HepG2 (cell line): Measurements from ENCODE around the gene FRMD5. TPM values are rescaled to one million over a fixed set of nuclear protein-coding genes. Genes with fewer than 3 reads are reported as not detected.
"Not testable (repeated sequence)": the region's sequence is repeated elsewhere in the genome, so short reads cannot be mapped to it uniquely, and the experiment has no call there.

ENCODE experiments used
- ATAC-seq: fragments of 200-7000 bp; cut with Tn5 transposase; 3 replicates; pipeline ENCODE4 v1.9.1; 2020; ENCODE audit warnings: mild to moderate bottlenecking, moderate library complexity
- BruUV-seq: library from RNA; stranded (reverse); fragments of 400-500 nt; replicated peaks from 2 replicates; lab custom pipeline; 2021; lab: Mats Ljungman, UMichigan
- CTCF ChIA-PET: fragments of 300-600 bp; formaldehyde crosslinking; extraction: SDS; loops from one replicate; lab custom pipeline; 2021; ENCODE audit warnings: low total read pairs, inconsistent platforms, low intra/inter-chr PET ratio; lab: Yijun Ruan, JAX
- POLR2A ChIA-PET: fragments of 350-600 bp; sonication (Branson Sonifier 250); formaldehyde crosslinking; loops from one replicate; lab custom pipeline; 2020; ENCODE audit warnings: antibody characterized with exemption, inconsistent platforms; lab: Yijun Ruan, JAX
- DNase-seq: peaks from one replicate; pipeline ENCODE4 v3.0.0-alpha.2; 2015; ENCODE audit warnings: low spot score
- FAIRE-seq: peaks from 3 replicates; lab custom pipeline; 2011; peaks lifted over from hg19 to GRCh38; lab: Jason Lieb, UNC
- H2AFZ ChIP-seq: one replicate; pipeline ENCODE4 v1.6.1; 2011; ENCODE audit warnings: low read length, inconsistent platforms
- H3K27ac ChIP-seq: fragments of 300-600 bp; 3 replicates; pipeline ENCODE4 v1.8.0; 2011; ENCODE audit warnings: mixed run types, mild to moderate bottlenecking, mixed read lengths, low read length, inconsistent platforms; ENCODE audit not compliant: insufficient read depth; ENCODE audit errors: extremely low read length
- H3K27me3 ChIP-seq, 2 experiments: fragments of 200-600 bp in 1 of 2; 2 replicates in 1 of 2; 3 replicates in 1 of 2; pipeline versions ENCODE4 v1.6.0 to v1.8.0; 2011; ENCODE audit warnings: low read length in 2 of 2, mild to moderate bottlenecking in 2 of 2, moderate library complexity in 2 of 2, inconsistent platforms in 1 of 2; ENCODE audit not compliant: insufficient read depth in 2 of 2, control insufficient read depth in 1 of 2
- H3K36me3 ChIP-seq, 2 experiments: fragments of 200-600 bp in 1 of 2; replicated peaks in 1 of 2; 2 replicates in 1 of 2; 3 replicates in 1 of 2; pipeline versions ENCODE4 v1.5.1 to v1.8.0; 2011; ENCODE audit warnings: low read length in 2 of 2, inconsistent platforms in 1 of 2; ENCODE audit not compliant: insufficient read depth in 2 of 2, control insufficient read depth in 1 of 2
- H3K4me1 ChIP-seq: 2 replicates; pipeline ENCODE4 v1.5.1; 2012; ENCODE audit warnings: low read length, inconsistent platforms; ENCODE audit not compliant: insufficient read depth
- H3K4me2 ChIP-seq: 2 replicates; pipeline ENCODE4 v1.6.0; 2011; ENCODE audit warnings: low read depth, low read length, inconsistent platforms
- H3K4me3 ChIP-seq, 3 experiments: fragments of 200-600 bp in 1 of 3; sonication (generic), shearing (Covaris generic) in 1 of 3; replicated peaks in 1 of 3; 2 replicates each; pipeline ENCODE4 v1.5.1; 2011 to 2016; ENCODE audit warnings: low read length in 3 of 3, inconsistent platforms in 2 of 3, low read depth in 2 of 3, mild to moderate bottlenecking in 2 of 3, control low read depth in 1 of 3, mixed read lengths in 1 of 3; ENCODE audit not compliant: insufficient read depth in 1 of 3
- H3K79me2 ChIP-seq: one replicate; pipeline ENCODE4 v1.6.1; 2011; ENCODE audit warnings: low read length, inconsistent platforms; ENCODE audit not compliant: insufficient read depth
- H3K9ac ChIP-seq: 2 replicates; pipeline ENCODE4 v1.6.0; 2011; ENCODE audit warnings: mild to moderate bottlenecking, low read depth, low read length, inconsistent platforms; ENCODE audit not compliant: insufficient read depth
- H3K9me3 ChIP-seq: 2 replicates; pipeline ENCODE4 v1.5.1; 2012; ENCODE audit warnings: mild to moderate bottlenecking, low read length
- H4K20me1 ChIP-seq: 2 replicates; pipeline ENCODE4 v1.6.0; 2011; ENCODE audit warnings: inconsistent platforms, mild to moderate bottlenecking, low read length, moderate library complexity; ENCODE audit not compliant: insufficient read depth
- ARNT ChIP-seq: fragments of 450-650 bp; IDR thresholded peaks from 2 replicates; pipeline ENCODE4 v1.6.1; 2017
- CENPBD1 ChIP-seq: sonication (generic); formaldehyde crosslinking; IDR thresholded peaks from 2 replicates; pipeline ENCODE4 v1.8.0; 2022; ENCODE audit warnings: missing genetic modification reagents, low read depth, mild to moderate bottlenecking, borderline replicate concordance
- PAX8 ChIP-seq: sonication (generic); formaldehyde crosslinking; IDR thresholded peaks from 2 replicates; pipeline ENCODE4 v1.8.0; 2022; ENCODE audit warnings: mild to moderate bottlenecking, missing genetic modification reagents, borderline replicate concordance
- TARDBP ChIP-seq: sonication (generic); formaldehyde crosslinking; IDR thresholded peaks from 2 replicates; pipeline ENCODE4 v1.8.0; 2022; ENCODE audit warnings: mild to moderate bottlenecking, missing genetic modification reagents
- ZFP36L2 ChIP-seq: sonication (generic); formaldehyde crosslinking; IDR thresholded peaks from 2 replicates; pipeline ENCODE4 v1.4.0; 2020; ENCODE audit warnings: missing genetic modification reagents
- ZNF3 ChIP-seq: IDR thresholded peaks from 2 replicates; pipeline ENCODE4 v1.7.0; 2017; ENCODE audit warnings: inconsistent platforms
- ZNF674 ChIP-seq: sonication (generic); formaldehyde crosslinking; IDR thresholded peaks from 2 replicates; pipeline ENCODE4 v1.5.0; 2020; ENCODE audit warnings: low read depth, mild to moderate bottlenecking, missing genetic modification reagents
- ZNF749 ChIP-seq: sonication (generic); formaldehyde crosslinking; IDR thresholded peaks from 2 replicates; pipeline ENCODE4 v1.8.0; 2022; ENCODE audit warnings: mild to moderate bottlenecking, missing genetic modification reagents, moderate library complexity, borderline replicate concordance
- ZNF878 ChIP-seq: sonication (generic); formaldehyde crosslinking; IDR thresholded peaks from 2 replicates; pipeline ENCODE4 v1.8.1; 2023; ENCODE audit warnings: mild to moderate bottlenecking, missing genetic modification reagents, moderate library complexity
- WGBS: methylation state at CpG from one replicate; pipeline ENCODE4 v1.1.6; 2017; ENCODE audit warnings: low lambda C conversion rate; 5-methylcytosine and 5-hydroxymethylcytosine counted together
- in situ Hi-C: cut with HindIII; loops from 2 replicates; pipeline ENCODE4 v1.10.0; 2017; ENCODE audit warnings: low pct_unique_long_range_greater_than_20kb; ENCODE audit not compliant: extremely low pct_ligation_motif_present
- intact Hi-C: fragments of 100-400 bp; cut with micrococcal nuclease; formaldehyde crosslinking; loops from one replicate; pipeline ENCODE4 v1.10.0; 2022; ENCODE audit not compliant: unreplicated experiment
- polyA plus RNA-seq, 8 experiments: library from polyadenylated mRNA; depleted of rRNA in 3 of 8; stranded (reverse) in 7 of 8; unstranded in 1 of 8; fragments of >200 nt; fragmentation: Illumina TruSeq in 4 of 8; extraction: Trizol in 4 of 8; gene quantifications; 2 replicates each; pipeline versions ENCODE4 v1.2.1 to v1.2.3, GENCODE V29; 2011 to 2016; ENCODE audit warnings: low read depth in 4 of 8, missing spikeins in 1 of 8, mixed read lengths in 1 of 8; ENCODE audit not compliant: insufficient read depth in 1 of 8
- total RNA-seq, 5 experiments: library from RNA; depleted of rRNA; stranded (reverse); fragments of >200 nt; fragmentation: Illumina TruSeq; extraction: Trizol; gene quantifications; 2 replicates each; pipeline ENCODE4 v1.2.3, GENCODE V29; 2016; ENCODE audit warnings: low read depth in 1 of 5
- TF ChIP-seq, protein P1 (sequence below): IDR thresholded peaks from 2 replicates; pipeline ENCODE4 v1.6.1; 2012; ENCODE audit warnings: low read length, improper control_type of control experiment

FRMD5 gene
- total and polyA plus RNA-seq, 2 of the 13 experiments (the other 11 are each of a cell fraction or from before 2014, with no cell fraction given), result 0.93 to 1.5 TPM

DNA sequence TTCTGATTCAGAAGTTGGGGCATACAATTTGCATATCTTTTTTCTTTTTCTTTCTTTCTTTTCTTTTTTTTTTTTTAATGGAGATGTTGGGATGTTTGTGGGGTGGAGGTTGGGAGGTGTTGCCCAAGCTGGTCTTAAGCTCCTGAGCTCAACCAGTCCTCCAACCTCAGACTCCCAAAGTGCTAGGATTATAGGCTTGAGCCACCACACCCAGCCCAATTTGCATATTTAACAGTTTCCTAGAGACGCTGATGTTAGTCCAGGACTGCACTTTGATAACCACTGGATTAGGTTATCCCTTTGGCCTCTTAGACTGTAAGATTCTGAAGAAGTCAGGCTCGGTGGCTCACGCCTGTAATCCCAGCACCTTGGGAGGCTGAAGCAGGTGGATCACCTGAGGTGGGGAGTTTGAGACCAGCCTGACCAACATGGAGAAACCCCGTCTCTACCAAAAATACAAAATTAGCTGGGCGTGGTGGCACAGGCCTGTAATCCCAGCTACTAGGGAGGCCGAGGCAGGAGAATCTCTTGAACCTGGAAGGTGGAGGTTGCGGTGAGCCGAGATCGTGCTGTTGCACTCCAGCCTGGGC, 365.0 kb downstream of the FRMD5 start:
- in situ Hi-C loops, H3K79me2 ChIP-seq, H2AFZ ChIP-seq, H3K27me3 ChIP-seq, H3K4me3 ChIP-seq, H3K4me2 ChIP-seq, DNase-seq, FAIRE-seq, POLR2A ChIA-PET, intact Hi-C loops, H3K9me3 ChIP-seq, H3K36me3 ChIP-seq, H4K20me1 ChIP-seq, H3K9ac ChIP-seq, ATAC-seq, H3K27ac ChIP-seq, CTCF ChIA-PET, BruUV-seq: not testable (repeated sequence)
- 86% methylated on average over 9 of the region's 9 CpGs for WGBS
- H3K4me1 ChIP-seq, result peaks cover 21% of the 10 kb centered on the region

GRCh38 chr15:43828061-43828657, 366.9 kb downstream of the FRMD5 start:
- no peak overlapping the region for H3K27ac ChIP-seq
- no peaks in the 10 kb centered on the region for H4K20me1 ChIP-seq
- FAIRE-seq (no peak), DNase-seq (no peak), ATAC-seq (no peak)
- peaks cover 32% of the 10 kb centered on the region for H3K4me1 ChIP-seq
- H2AFZ ChIP-seq, result peak overlapping the region; percentile 81
- H3K9me3 ChIP-seq, result no peaks in the 10 kb centered on the region
- H3K9ac ChIP-seq, result no peak overlapping the region
- ChIA-PET POLR2A (no interaction called here), CTCF (no interaction called here)
- no peak overlapping the region for H3K4me2 ChIP-seq
- intact Hi-C loops (no loop called here), in situ Hi-C loops (no loop called here)
- H3K4me3 ChIP-seq, result no peak overlapping the region
- no peaks in the 10 kb centered on the region for H3K36me3 ChIP-seq
- BruUV-seq, result no TSS peak
- peaks cover 12% of the 10 kb centered on the region for H3K79me2 ChIP-seq
- no peaks in the 10 kb centered on the region; a peak in 1 of 5 replicates for H3K27me3 ChIP-seq
- WGBS, result 68% methylated on average over 6 of the region's 6 CpGs
- no peak for TF ChIP-seq TARDBP
- TF ChIP-seq PAX8 (CRISPR knock-in tag), result no peak
- no peak for TF ChIP-seq ZNF749
- TF ChIP-seq ZNF878 (CRISPR knock-in tag), result no peak
- TF ChIP-seq ZNF674 (CRISPR knock-in tag), result no peak
- TF ChIP-seq, protein P1, sequence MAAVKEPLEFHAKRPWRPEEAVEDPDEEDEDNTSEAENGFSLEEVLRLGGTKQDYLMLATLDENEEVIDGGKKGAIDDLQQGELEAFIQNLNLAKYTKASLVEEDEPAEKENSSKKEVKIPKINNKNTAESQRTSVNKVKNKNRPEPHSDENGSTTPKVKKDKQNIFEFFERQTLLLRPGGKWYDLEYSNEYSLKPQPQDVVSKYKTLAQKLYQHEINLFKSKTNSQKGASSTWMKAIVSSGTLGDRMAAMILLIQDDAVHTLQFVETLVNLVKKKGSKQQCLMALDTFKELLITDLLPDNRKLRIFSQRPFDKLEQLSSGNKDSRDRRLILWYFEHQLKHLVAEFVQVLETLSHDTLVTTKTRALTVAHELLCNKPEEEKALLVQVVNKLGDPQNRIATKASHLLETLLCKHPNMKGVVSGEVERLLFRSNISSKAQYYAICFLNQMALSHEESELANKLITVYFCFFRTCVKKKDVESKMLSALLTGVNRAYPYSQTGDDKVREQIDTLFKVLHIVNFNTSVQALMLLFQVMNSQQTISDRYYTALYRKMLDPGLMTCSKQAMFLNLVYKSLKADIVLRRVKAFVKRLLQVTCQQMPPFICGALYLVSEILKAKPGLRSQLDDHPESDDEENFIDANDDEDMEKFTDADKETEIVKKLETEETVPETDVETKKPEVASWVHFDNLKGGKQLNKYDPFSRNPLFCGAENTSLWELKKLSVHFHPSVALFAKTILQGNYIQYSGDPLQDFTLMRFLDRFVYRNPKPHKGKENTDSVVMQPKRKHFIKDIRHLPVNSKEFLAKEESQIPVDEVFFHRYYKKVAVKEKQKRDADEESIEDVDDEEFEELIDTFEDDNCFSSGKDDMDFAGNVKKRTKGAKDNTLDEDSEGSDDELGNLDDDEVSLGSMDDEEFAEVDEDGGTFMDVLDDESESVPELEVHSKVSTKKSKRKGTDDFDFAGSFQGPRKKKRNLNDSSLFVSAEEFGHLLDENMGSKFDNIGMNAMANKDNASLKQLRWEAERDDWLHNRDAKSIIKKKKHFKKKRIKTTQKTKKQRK, result no peak
- TF ChIP-seq CENPBD1 (CRISPR knock-in tag), result no peak
- no peak for TF ChIP-seq ARNT
- no peak for TF ChIP-seq ZNF3
- no peak for TF ChIP-seq ZFP36L2 (CRISPR knock-in tag)
